HG03097 (cell line): ENCODE measurements around the gene GOLGA6L9.
A peak's percentile ranks its signal among the peaks of the same experiment; 100 is the strongest.
"Not testable (repeated sequence)": the region's sequence is repeated elsewhere in the genome, so short reads cannot be mapped to it uniquely, and the experiment has no call there.

Experiments
- ATAC-seq: cut with Tn5 transposase; IDR thresholded peaks from one replicate; pipeline ENCODE4 v1.9.1; 2021; ENCODE audit not compliant: unreplicated experiment, low FRiP score

Gene GOLGA6L9

GRCh38 chr15:82457336-82457735 lies 27.7 kb downstream of the GOLGA6L9 start:
- ATAC-seq: not testable (repeated sequence)

DNA sequence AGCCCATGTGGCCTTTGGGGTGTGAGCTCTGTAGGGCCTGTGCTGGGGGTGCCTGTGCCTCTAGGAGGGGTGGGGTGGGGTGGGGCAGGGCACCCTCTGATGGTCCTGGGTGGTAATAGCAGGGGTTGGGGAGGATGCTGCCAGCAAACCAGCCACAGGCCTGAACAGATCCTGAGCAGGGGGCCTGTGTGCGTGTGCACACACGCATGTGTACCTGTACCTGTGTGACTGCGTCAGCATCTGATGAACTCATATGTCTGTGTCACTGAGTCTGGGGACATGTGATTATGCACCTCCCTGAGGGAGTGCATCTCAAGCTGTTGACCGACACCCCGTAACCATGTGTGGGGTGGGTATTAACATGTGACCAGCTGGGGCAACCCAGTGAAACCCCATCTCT lies 36.0 kb downstream of the GOLGA6L9 start:
- ATAC-seq: not testable (repeated sequence)

- ATAC-seq: peak; percentile 91
Observed at GRCh38 chr15:82468205-82468604, 38.6 kb downstream of the GOLGA6L9 start.

GRCh38 chr15:82469381-82469780 lies 39.8 kb downstream of the GOLGA6L9 start:
- not testable (repeated sequence) for ATAC-seq

DNA sequence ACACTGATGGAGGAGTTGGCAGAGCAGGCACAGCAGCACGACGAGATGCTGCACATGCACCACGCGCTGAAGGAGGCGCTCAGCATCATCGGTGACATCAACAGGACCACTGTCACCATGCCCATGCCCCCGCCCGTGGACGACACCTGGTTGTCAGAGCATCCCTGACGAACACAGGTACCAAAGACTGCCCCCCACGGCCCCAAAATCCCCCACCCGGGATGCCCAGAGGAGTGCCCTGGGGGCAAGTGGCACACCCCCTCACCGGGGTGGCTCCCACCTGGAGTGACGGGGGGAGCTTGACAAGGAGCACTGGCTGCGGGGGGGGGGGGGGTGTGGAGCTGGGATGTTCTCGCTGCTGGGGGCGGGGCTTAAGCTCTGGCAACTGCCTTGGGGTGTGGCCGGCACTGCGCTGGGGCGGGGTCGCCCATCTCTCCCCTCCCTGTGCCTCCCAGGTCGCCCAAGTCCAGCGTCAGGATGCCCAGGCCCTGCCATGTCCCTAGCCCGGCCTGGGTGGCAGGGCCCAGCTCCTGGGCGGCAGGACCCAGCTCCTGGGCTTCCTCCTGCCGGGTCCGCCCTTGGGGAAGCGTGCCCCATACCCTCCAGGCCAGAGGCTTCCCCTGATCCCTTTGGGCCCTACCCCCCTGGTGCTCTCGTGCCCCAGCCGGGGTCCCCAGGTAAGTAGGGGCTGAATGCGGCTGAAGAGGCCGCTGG lies 42.8 kb downstream of the GOLGA6L9 start:
- not testable (repeated sequence) for ATAC-seq

DNA sequence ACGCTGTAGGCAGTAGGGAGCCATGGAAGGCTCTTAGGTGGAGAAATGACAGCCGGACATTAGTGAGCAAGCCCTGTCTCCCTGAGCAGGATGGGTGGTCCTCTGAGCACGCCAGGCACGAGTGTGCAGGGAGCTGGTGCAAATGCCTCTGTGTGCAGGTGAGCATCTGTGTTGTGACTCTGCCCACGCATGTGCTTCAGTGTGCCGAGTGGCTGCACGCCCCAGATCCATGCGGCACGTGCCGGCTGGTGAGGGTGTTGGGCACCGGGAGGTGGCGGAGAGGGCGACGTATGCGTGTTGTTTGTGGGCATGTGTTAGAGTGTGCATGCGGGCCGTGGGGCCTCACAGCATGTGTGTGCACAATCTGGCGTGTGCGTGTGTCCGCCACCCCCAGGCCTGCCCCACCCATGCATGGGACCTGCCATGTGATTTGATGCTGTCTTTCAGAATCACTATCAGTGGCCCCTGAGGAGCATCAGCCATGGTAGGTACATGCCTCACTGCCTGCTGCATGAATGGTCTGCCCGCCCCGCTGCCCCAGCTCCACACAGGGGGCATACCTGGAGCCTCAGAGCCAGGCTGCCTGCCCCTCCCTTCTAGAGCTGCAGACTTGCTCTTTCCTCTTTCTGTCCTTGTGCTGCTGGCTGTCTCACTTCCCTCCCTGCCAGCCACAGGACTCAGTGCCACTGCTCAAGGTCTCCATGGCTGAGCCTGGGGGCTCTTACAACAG lies 45.1 kb downstream of the GOLGA6L9 start:
- not testable (repeated sequence) for ATAC-seq

DNA sequence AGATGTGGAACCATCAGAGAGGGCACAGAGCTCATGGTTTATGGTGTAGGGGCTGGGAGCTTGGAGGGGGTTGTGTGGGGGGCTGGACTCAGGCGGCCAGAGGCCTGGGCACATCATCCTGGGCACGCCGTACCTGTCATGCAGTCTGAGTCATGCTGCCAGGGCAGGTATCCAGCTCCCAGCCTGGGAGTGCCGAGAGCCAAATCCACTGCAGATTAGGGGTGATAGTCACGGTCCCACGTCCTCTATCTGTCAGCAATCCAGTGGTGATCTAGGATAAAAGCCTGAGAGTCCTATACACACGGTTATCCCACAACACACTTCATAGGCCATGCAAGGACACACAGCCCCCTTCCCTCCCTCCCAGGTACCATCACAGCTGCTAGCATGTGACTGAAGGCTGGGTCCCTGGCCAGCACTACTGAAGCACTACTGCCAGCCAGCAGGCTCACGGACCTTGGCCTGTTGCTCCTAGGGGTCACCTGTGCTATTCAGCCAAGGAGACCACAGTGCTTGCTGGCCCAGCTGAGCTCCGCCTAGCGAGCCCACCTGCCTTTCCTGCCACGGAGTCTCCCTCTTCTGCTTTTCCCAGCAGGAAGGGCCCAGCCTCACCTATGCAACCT lies 45.8 kb downstream of the GOLGA6L9 start:
- not testable (repeated sequence) for ATAC-seq

DNA sequence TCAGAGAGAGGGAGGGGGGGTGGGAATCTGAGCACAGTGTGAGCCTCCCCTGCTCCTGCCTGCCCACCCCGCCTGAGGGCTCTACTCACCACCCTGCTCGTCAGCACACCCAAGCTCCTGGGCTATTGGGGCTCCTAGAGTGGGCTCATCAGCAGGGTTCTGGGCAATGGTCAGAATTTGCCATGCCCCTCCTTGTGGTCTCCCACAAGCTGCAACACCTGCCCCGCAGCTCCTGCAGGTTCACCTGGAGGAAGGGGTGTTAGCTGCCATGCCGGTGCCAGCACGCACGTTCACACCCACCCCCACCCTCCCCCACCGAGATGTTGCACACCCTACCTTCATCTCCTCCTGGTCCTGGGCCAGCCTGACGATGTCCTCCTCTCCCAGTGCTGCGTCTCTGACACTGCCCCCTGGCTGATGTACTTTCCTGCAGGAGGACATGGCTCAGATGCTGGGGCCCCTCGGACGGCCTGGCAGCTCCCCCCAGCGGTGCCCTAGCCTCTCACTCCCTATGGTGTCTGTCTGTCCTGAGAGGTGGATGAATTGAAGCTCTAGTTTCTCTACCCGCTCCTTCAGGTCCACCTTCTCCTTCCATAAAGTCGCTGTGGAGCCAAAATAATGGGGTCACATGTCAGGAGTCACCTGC lies 47.2 kb downstream of the GOLGA6L9 start:
- not testable (repeated sequence) for ATAC-seq

DNA sequence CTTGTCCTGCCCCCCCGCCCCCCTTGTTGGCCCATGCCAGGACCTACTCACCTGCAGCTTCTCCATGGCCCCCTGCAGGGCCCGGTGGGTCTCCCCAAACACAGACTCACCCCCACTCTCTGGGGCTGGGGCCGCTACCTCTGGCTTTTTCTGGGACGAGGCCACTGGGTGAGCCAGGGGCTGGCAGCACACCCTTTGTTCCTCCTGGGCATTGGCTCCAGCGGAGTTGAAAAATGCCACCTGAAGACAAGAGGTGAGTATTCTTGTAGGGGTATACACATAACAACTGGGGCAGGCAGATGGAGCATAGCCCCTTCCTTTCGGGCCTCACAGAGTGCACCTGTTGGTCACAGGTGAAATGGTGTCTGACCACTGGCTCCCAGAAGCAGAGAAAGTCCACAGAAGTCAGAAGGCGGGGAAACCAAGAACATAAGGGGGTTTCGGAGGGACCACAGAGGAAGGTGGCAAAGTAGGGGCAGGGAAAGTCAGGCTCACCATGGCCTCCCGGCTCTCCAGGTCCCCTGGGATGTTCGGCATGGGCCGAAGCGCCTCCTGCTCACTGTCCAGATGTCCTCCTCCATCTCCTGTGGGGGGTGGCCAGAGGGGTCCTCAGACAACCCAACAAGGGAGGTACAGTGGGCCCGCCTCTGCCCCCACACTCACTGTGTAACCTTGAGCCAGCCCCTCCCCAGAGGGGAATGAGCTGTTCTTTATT lies 47.9 kb downstream of the GOLGA6L9 start:
- not testable (repeated sequence) for ATAC-seq
